Fibroblast of lung (primary cell): ENCODE data around the gene ERP44.

ENCODE experiments used
- CTCF ChIP-seq, 2 donors: IDR thresholded peaks in 1 of 2; conservative IDR thresholded peaks in 1 of 2; 1 replicate in 1 of 2; 2 replicates in 1 of 2; pipeline ENCODE4 v1.5.1; 2011 to 2012; ENCODE audit warnings: low read length in 2 of 2, control low read depth in 1 of 2, inconsistent platforms in 1 of 2, low read depth in 1 of 2, mild to moderate bottlenecking in 1 of 2
- EZH2 ChIP-seq: IDR thresholded peaks from 2 replicates; pipeline ENCODE4 v1.5.1; 2012; ENCODE audit warnings: low read length, control low read depth, mild to moderate bottlenecking; ENCODE audit errors: missing control alignments

DNA sequence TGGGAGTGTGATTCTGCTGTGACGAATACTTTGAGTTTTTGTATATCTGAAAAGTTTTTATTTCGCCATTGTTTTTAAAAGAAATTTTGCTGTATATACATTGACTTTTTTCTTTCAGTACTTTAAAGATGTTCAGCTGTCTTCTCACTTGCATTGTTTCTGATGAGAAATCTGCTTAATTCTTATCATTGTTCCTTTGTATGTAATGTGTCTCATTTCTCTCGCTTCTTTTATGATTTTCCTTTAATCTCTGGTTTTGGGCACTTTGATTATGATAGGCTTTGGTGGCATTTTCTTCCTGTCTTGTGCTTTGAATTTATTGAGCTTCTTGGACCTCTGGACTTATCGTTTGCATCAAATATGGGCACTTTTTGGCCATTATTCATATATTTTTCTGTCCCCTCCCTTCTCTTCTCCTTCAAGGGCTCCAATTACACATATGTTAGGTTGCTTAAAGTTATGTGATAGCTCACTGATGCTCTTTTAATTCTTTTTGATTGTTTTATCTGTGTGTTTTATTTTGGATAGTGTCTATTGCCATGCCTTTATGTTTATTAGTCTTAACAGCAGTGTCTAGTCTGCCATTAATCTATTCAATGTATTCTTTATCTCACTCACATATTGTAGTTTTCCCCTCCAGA, 161.7 kb downstream of the ERP44 start:
- TF ChIP-seq CTCF (conservative IDR thresholded peaks at IDR 0.05 in 1 of 2, IDR thresholded peaks at IDR 0.05 in 1 of 2; ENCODE audit: low read depth in 1 of 2, low read length in 2 of 2) (no peak), EZH2 (no peak)
